Muscle layer of colon (tissue), 2 donors: ENCODE data around the gene WDR3.

ENCODE experiments used
- H3K27ac ChIP-seq: one replicate; pipeline ENCODE4 v1.7.0; 2013; ENCODE audit warnings: low read depth, mild to moderate bottlenecking, low read length, moderate library complexity
- H3K27me3 ChIP-seq, 2 donors: one replicate each; pipeline ENCODE4 v1.7.0; 2013; ENCODE audit warnings: low read length in 2 of 2, mild to moderate bottlenecking in 2 of 2; ENCODE audit not compliant: insufficient read depth in 2 of 2, control insufficient read depth in 1 of 2
- H3K36me3 ChIP-seq: one replicate; pipeline ENCODE4 v1.7.0; 2013; ENCODE audit warnings: mild to moderate bottlenecking, low read length; ENCODE audit not compliant: insufficient read depth
- H3K4me1 ChIP-seq: one replicate; pipeline ENCODE4 v1.7.0; 2013; ENCODE audit warnings: mild to moderate bottlenecking, low read length; ENCODE audit not compliant: insufficient read depth
- H3K4me3 ChIP-seq, 2 donors: one replicate each; pipeline ENCODE4 v1.7.0; 2013; ENCODE audit warnings: low read length in 2 of 2, low read depth in 1 of 2, mild to moderate bottlenecking in 1 of 2, moderate library complexity in 1 of 2
- H3K9ac ChIP-seq: one replicate; pipeline ENCODE4 v1.7.0; 2013; ENCODE audit warnings: low read length
- H3K9me3 ChIP-seq: one replicate; pipeline ENCODE4 v1.7.0; 2013; ENCODE audit warnings: mild to moderate bottlenecking, low read length
- donor health status: abdominal sarcoma.
- donor health status: Adenocarcinoma of cecum.

The WDR3 gene

GRCh38 chr1:117929343-117930172, at the start of gene WDR3, which contains the start of gene GDAP2:
Gene WDR3 (plus strand): TSS chr1:117929739. CDS start chr1:117933320, 3,581 bp downstream.
Gene GDAP2 (minus strand): TSS chr1:117929621. CDS start chr1:117920357, 9,264 bp downstream.
- H3K27ac ChIP-seq, result peak within 1 kb of the TSS; percentile 87
- peak within 1 kb of the TSS; percentile 26 for H3K9ac ChIP-seq
- peaks cover 16% of the 10 kb centered on the region for H3K4me1 ChIP-seq
- no peaks in the 10 kb centered on the region for H3K9me3 ChIP-seq
- peak within 1 kb of the TSS; percentile 84 to 86 for H3K4me3 ChIP-seq
- no peaks in the 10 kb centered on the region for H3K36me3 ChIP-seq
- H3K27me3 ChIP-seq, result no peaks in the 10 kb centered on the region

GRCh38 chr1:117883616-117884015, 45.9 kb upstream of the WDR3 start:
- no peaks in the 10 kb centered on the region for H3K27me3 ChIP-seq
- H3K36me3 ChIP-seq, result peaks cover 28% of the 10 kb centered on the region
- no peaks in the 10 kb centered on the region for H3K4me1 ChIP-seq
- no peaks in the 10 kb centered on the region for H3K9me3 ChIP-seq
- no peak overlapping the region for H3K4me3 ChIP-seq
- H3K27ac ChIP-seq, result no peak overlapping the region
- no peak overlapping the region for H3K9ac ChIP-seq

GRCh38 chr1:117886101-117886795, 43.3 kb upstream of the WDR3 start:
- H3K36me3 ChIP-seq, result peaks cover 6% of the 10 kb centered on the region
- no peak overlapping the region for H3K4me3 ChIP-seq
- H3K9me3 ChIP-seq, result no peaks in the 10 kb centered on the region
- H3K27ac ChIP-seq, result no peak overlapping the region
- H3K9ac ChIP-seq, result no peak overlapping the region
- H3K4me1 ChIP-seq, result no peaks in the 10 kb centered on the region
- H3K27me3 ChIP-seq, result no peaks in the 10 kb centered on the region

GRCh38 chr1:117890452-117890851, 39.1 kb upstream of the WDR3 start:
- H3K27me3 ChIP-seq, result no peaks in the 10 kb centered on the region
- no peaks in the 10 kb centered on the region for H3K9me3 ChIP-seq
- no peaks in the 10 kb centered on the region for H3K4me1 ChIP-seq
- peaks cover 6% of the 10 kb centered on the region for H3K36me3 ChIP-seq
- H3K27ac ChIP-seq, result no peak overlapping the region
- H3K4me3 ChIP-seq, result no peak overlapping the region
- no peak overlapping the region for H3K9ac ChIP-seq

GRCh38 chr1:117892512-117892911, 37.0 kb upstream of the WDR3 start:
- no peaks in the 10 kb centered on the region for H3K9me3 ChIP-seq
- no peak overlapping the region for H3K9ac ChIP-seq
- H3K36me3 ChIP-seq, result peaks cover 11% of the 10 kb centered on the region
- H3K27me3 ChIP-seq, result no peaks in the 10 kb centered on the region
- H3K27ac ChIP-seq, result no peak overlapping the region
- no peak overlapping the region for H3K4me3 ChIP-seq
- H3K4me1 ChIP-seq, result no peaks in the 10 kb centered on the region

GRCh38 chr1:117894078-117894477, 35.5 kb upstream of the WDR3 start:
- Histone ChIP-seq H3K36me3 (peaks cover 18% of the 10 kb centered on the region), H3K9ac (no peak overlapping the region), H3K9me3 (no peaks in the 10 kb centered on the region), H3K27me3 (no peaks in the 10 kb centered on the region), H3K4me1 (no peaks in the 10 kb centered on the region), H3K4me3 (no peak overlapping the region), H3K27ac (no peak overlapping the region)

GRCh38 chr1:117895482-117896114, 33.9 kb upstream of the WDR3 start:
- no peak overlapping the region for H3K4me3 ChIP-seq
- H3K9ac ChIP-seq, result no peak overlapping the region
- peaks cover 21% of the 10 kb centered on the region for H3K36me3 ChIP-seq
- no peak overlapping the region for H3K27ac ChIP-seq
- no peaks in the 10 kb centered on the region for H3K4me1 ChIP-seq
- no peaks in the 10 kb centered on the region for H3K9me3 ChIP-seq
- H3K27me3 ChIP-seq, result no peaks in the 10 kb centered on the region

- H3K36me3 ChIP-seq, result peaks cover 33% of the 10 kb centered on the region
- H3K27ac ChIP-seq, result no peak overlapping the region
- no peak overlapping the region for H3K4me3 ChIP-seq
Measured at GRCh38 chr1:117897551-117897950, 32.0 kb upstream of the WDR3 start.

GRCh38 chr1:117899801-117900200, 29.7 kb upstream of the WDR3 start:
- Histone ChIP-seq H3K4me1 (no peaks in the 10 kb centered on the region), H3K9me3 (no peaks in the 10 kb centered on the region), H3K27me3 (no peaks in the 10 kb centered on the region), H3K36me3 (peaks cover 43% of the 10 kb centered on the region), H3K27ac (no peak overlapping the region), H3K4me3 (no peak overlapping the region), H3K9ac (no peak overlapping the region)

More at GRCh38 chr1:117897551-117897950, 32.0 kb upstream of the WDR3 start:
- Histone ChIP-seq H3K4me1 (no peaks in the 10 kb centered on the region), H3K9ac (no peak overlapping the region), H3K9me3 (no peaks in the 10 kb centered on the region), H3K27me3 (no peaks in the 10 kb centered on the region)

- peaks cover 58% of the 10 kb centered on the region for H3K36me3 ChIP-seq
- no peaks in the 10 kb centered on the region for H3K9me3 ChIP-seq
Measured at GRCh38 chr1:117902944-117903343, 26.6 kb upstream of the WDR3 start.

GRCh38 chr1:117904485-117904884, 25.1 kb upstream of the WDR3 start:
- Histone ChIP-seq H3K27me3 (no peaks in the 10 kb centered on the region), H3K27ac (no peak overlapping the region), H3K36me3 (peaks cover 45% of the 10 kb centered on the region), H3K4me1 (no peaks in the 10 kb centered on the region), H3K9me3 (no peaks in the 10 kb centered on the region), H3K9ac (no peak overlapping the region), H3K4me3 (no peak overlapping the region)

More at GRCh38 chr1:117902944-117903343, 26.6 kb upstream of the WDR3 start:
- Histone ChIP-seq H3K27me3 (no peaks in the 10 kb centered on the region), H3K27ac (no peak overlapping the region), H3K4me3 (no peak overlapping the region), H3K9ac (no peak overlapping the region), H3K4me1 (no peaks in the 10 kb centered on the region)
